SKM-1 treated with dmso at 0.1 percent for 144 hours (cell line): ENCODE results near the gene C5AR2.
A peak's percentile ranks its signal among the peaks of the same experiment; 100 is the strongest.
"Not testable (repeated sequence)": the region's sequence is repeated elsewhere in the genome, so short reads cannot be mapped to it uniquely, and the experiment has no call there.

Source experiments
- DNase-seq: peaks from one replicate; lab custom pipeline; 2025; ENCODE audit not compliant: unreplicated experiment; lab: John Stamatoyannopoulos, UW

C5AR2 gene

DNA sequence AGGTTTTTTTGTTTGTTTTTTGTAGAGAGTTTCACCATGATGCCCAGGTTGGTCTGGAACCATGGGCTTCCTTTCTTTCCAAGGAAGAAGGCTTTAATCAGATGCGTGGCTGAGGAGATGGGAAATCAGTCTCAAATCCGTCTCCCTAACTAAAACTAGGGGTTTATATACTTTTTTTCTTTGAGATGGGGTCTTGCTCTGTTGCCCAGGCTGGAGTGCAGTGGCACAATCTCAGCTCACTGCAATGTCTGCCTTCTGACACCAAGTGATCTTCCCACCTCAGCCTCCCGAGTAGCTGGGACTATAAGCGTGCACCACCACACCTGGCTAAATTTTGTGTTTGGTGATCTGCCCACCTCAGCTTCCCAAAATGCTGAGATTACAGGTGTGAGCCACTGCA lies 52.6 kb downstream of the C5AR2 start:
- not testable (repeated sequence) for DNase-seq

DNA sequence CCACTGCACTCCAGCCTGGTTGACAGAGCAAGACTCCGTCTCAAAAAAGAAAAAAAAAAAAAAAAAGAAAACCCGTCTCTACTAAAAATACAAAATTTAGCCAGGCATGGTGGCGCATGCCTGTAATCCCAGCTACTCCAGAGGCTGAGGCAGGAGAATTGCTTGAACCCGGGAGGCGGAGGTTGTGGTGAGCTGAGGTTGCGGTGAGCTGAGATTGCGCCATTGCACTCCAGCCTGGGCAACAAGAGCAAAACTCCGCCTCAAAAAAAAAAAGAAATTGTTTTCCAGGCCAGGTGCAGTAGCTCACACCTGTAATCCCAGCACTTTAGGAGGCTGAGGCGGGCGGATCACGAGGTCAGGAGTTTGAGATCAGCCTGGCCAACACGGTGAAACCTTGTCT lies 54.6 kb downstream of the C5AR2 start:
- not testable (repeated sequence) for DNase-seq

DNA sequence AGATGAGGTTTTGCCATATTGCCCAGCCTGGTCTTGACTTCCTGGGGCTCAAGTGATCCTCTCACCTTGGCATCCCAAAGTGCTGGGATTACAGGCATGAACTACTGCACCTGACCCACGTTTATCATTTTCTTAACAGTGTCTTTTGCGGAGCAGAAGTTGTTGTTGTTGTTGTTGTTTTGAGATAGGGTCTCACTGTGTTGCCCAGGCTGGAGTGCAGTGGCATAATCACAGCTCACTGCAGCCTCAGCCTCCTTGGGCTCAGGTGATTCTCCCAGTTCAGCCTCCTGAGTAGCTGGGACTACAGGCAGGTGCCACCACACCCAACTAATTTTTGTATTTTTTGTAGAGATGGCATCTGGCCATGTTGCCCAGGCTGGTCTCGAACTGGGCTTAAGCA lies 55.6 kb downstream of the C5AR2 start:
- not testable (repeated sequence) for DNase-seq

DNA sequence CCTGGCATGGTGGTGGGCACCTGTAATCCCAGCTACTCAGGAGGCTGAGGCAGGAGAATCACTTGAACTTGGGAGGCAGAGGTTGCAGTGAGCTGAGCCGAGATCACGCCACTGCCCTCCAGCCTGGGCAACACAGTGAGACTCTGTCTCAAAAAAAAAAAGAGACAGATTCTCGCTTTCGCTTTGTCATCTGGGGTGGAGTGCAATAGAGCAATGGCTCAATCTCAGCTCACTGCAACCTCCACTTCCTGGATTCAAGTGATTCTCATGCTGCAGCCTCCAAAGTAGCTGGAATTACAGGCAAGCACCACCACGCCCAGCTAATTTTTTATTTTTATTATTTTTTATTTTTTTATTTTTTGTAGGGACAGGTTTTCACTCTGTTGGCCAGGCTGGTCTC lies 56.7 kb downstream of the C5AR2 start:
- not testable (repeated sequence) for DNase-seq

DNA sequence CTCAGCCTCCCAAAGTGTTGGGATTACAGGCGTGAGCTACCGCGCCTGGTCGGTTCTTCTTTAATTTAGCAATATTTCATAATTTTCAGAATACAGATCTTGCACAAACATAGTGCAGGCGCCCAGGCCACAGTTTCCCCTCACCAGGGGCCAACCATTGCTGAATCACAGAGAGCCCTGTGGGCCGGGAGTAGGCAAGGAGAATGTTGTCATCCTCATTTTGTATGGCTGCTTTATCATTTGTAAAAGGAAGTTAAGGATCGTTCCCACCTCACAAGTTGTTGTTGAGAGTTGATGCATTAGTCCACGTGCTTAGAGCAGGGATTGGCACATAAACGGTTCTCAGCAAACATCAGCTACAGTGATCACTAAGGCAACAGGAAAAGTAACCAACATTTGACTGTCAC lies 57.2 kb downstream of the C5AR2 start:
- DNase-seq = peak; percentile 60

DNA sequence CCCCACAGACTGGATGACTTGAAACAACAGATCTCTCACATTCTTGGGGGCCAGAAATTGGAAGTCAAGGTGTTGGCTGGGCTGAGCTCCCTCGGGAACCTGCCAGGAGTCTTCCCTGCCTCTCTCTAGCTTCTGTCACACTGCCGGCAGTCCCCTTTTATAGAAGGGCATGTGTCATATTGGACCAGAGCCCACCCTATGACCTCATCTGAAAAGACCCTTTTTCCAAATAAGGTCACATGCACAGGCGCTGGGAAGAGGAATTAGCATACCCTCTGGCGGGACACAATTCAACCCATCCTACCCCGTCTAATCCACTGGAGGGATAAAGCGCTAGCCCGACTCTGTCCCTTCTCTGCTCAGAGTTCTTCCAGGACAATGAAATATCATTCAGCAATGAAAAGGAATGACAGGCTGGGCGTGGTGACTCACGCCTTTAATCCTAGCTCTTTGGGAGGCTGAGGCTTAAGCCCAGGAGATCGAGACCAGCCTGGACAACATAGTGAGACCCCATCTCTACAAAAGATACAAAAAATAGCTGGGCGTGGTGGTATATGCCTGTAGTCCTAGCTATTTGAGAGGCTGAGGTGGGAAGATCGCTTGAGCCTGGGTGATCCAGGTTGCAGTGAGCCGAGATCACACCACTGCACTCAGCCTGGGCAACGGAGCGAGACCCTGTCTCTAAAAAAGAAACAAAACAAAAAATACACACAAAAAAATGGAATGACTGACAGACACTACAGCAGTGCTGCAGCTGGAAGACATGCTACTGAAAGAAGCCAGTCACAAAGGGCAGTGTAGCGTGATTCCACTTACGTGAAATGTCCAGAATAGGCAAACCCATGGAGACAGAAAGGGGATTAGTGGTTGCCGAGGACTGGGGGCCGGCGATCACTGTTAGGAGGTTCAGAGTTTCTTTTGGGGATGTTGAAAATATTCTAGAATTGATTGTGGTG lies 58.8 kb downstream of the C5AR2 start:
- DNase-seq = no peak

DNA sequence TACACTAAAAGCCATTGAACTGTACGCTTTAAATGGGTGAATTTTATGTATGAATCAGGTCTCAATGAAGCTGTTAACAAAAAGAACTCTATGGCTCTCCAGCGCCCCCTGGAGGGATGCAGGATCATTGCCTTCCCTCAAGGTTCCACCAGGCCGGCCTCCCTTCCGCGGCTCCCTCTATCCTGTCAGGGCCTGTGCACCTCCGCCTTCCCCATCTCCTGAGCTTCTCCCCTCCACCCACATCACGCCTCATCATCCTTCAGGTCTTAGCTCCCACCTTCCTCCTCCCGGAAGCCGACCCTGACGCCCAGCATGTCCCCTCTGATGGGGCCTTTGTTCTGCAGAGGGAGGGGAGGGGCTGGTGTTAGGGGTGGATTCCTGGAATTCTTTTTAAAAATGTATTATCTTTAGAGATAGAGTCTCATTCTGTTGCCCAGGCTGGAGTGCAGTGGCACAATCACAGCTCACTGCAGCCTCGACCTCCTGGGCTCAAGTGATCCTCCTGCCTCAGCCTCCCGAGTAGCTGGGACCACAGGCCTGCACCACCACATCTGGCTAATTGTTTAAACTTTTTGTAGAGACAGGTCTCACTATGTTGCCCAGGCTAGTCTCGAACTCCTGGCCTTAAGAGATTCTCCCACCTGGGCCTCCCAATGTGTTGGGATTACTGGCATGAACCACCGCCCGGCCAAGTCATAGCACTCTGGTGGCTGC lies 59.7 kb downstream of the C5AR2 start:
- DNase-seq = peak; percentile 41
